Smooth muscle cell of the pulmonary artery (primary cell): Measurements from ENCODE around the gene GARRE1. TPM values are rescaled to one million over a fixed set of nuclear protein-coding genes. Genes with fewer than 3 reads are reported as not detected.

Experiments used
- total RNA-seq: library from RNA; depleted of rRNA; stranded (reverse); fragments of >200 nt; gene quantifications from 2 replicates; pipeline ENCODE4 v1.2.3, GENCODE V29; 2014

Gene GARRE1
- 16.2 and 20.1 TPM in 2 replicates for total RNA-seq

GRCh38 chr19:34254046-34254697 is at the start of gene GARRE1:
TSS of gene GARRE1 (plus strand) at chr19:34254554. CDS start at chr19:34300474, 45,920 bp downstream.

Other genes with a start within 250 kb of the GARRE1 start
- gene LSM14A, start 82.0 kb upstream of the GARRE1 start, total RNA-seq: 113 and 121 TPM in 2 replicates
- gene GPI, start 110.6 kb downstream of the GARRE1 start, total RNA-seq: 411 and 466 TPM in 2 replicates
- gene PDCD2L, start 149.8 kb downstream of the GARRE1 start, total RNA-seq: 4.9 and 7.0 TPM in 2 replicates
- gene UBA2, start 173.8 kb downstream of the GARRE1 start, total RNA-seq: 150 and 161 TPM in 2 replicates
- gene WTIP, start 227.2 kb downstream of the GARRE1 start, total RNA-seq: 53.9 and 58.2 TPM in 2 replicates